K562 (cell line): ENCODE data around the gene HSPB1. TPM values are rescaled to one million over a fixed set of nuclear protein-coding genes. Genes with fewer than 3 reads are reported as not detected.
A peak's percentile ranks its signal among the peaks of the same experiment; 100 is the strongest.

Experiments
- ARID3B ChIP-seq: fragments of 250-450 bp; sonication (Bioruptor Pico); IDR thresholded peaks from 2 replicates; pipeline ENCODE4 v1.4.0; 2020; ENCODE audit warnings: borderline replicate concordance
- BRF1 ChIP-seq: IDR thresholded peaks from 3 replicates; pipeline ENCODE4 v1.6.1; 2011; ENCODE audit warnings: borderline replicate concordance, mild to moderate bottlenecking; ENCODE audit not compliant: insufficient read length; ENCODE audit errors: extremely low read depth
- CHAMP1 ChIP-seq: fragments of 450-650 bp; IDR thresholded peaks from 2 replicates; pipeline ENCODE4 v1.6.1; 2016; ENCODE audit warnings: mild to moderate bottlenecking
- E4F1 ChIP-seq: fragments of 250-450 bp; sonication (Bioruptor Pico); IDR thresholded peaks from 2 replicates; pipeline ENCODE4 v1.5.0; 2021; ENCODE audit warnings: mild to moderate bottlenecking, borderline replicate concordance
- ELK3 ChIP-seq: fragments of 450-650 bp; formaldehyde crosslinking; IDR thresholded peaks from 2 replicates; pipeline ENCODE4 v1.4.0; 2020; ENCODE audit warnings: mild to moderate bottlenecking
- HMGN3 ChIP-seq: IDR thresholded peaks from 2 replicates; pipeline ENCODE4 v1.6.1; 2011; ENCODE audit warnings: borderline replicate concordance, low read depth, mild to moderate bottlenecking, mixed read lengths, low read length; ENCODE audit not compliant: insufficient read length; ENCODE audit errors: extremely low read depth
- MEIS2 ChIP-seq: fragments of 450-650 bp; IDR thresholded peaks from 2 replicates; pipeline ENCODE4 v1.6.1; 2014; ENCODE audit warnings: mild to moderate bottlenecking; ENCODE audit not compliant: partially characterized antibody
- NCOA1 ChIP-seq: fragments of 450-650 bp; IDR thresholded peaks from 2 replicates; pipeline ENCODE4 v1.6.1; 2016; ENCODE audit warnings: low read depth
- NR0B1 ChIP-seq: fragments of 450-650 bp; IDR thresholded peaks from one replicate; pipeline ENCODE4 v1.6.1; 2018; ENCODE audit warnings: mild to moderate bottlenecking, moderate library complexity; ENCODE audit not compliant: partially characterized antibody
- PCBP2 ChIP-seq: fragments of 200-400 bp; formaldehyde crosslinking; IDR thresholded peaks from 2 replicates; pipeline ENCODE4 v1.6.1; 2018; ENCODE audit warnings: low read length, low read depth, mild to moderate bottlenecking, moderate library complexity; ENCODE audit not compliant: poor library complexity, severe bottlenecking
- PHB2 ChIP-seq: fragments of 450-650 bp; IDR thresholded peaks from 2 replicates; pipeline ENCODE4 v1.6.1; 2017; ENCODE audit warnings: low read depth
- SNAPC5 ChIP-seq: fragments of 250-450 bp; sonication (Bioruptor Pico); IDR thresholded peaks from 2 replicates; pipeline ENCODE4 v1.8.0; 2021; ENCODE audit warnings: moderate library complexity, mild to moderate bottlenecking, inconsistent platforms
- TCF15 ChIP-seq: fragments of 250-450 bp; sonication (Bioruptor Pico); IDR thresholded peaks from 2 replicates; pipeline ENCODE4 v1.8.0; 2022; ENCODE audit warnings: moderate library complexity, mild to moderate bottlenecking, inconsistent platforms
- XRCC3 ChIP-seq: fragments of 450-650 bp; IDR thresholded peaks from 2 replicates; pipeline ENCODE4 v1.6.1; 2017; ENCODE audit warnings: mild to moderate bottlenecking, moderate library complexity
- ZNF143 ChIP-seq: sonication (generic); formaldehyde crosslinking; IDR thresholded peaks from 2 replicates; pipeline ENCODE4 v1.9.0; 2022; ENCODE audit warnings: mild to moderate bottlenecking, missing genetic modification reagents
- ZNF184 ChIP-seq: sonication (generic); formaldehyde crosslinking; IDR thresholded peaks from 2 replicates; pipeline ENCODE4 v1.5.0; 2020; ENCODE audit warnings: missing genetic modification reagents
- polyA plus RNA-seq, 8 experiments: library from polyadenylated mRNA; depleted of rRNA in 4 of 8; stranded (reverse) in 5 of 8; unstranded in 3 of 8; fragments of >200 nt; fragmentation: Nextera tagmentation in 2 of 8; fragmentation: Illumina TruSeq in 1 of 8; extraction: Ambion mirVana in 2 of 8; extraction: Trizol in 1 of 8; gene quantifications; 2 replicates each; pipeline versions ENCODE4 v1.2.1 to v1.2.3, GENCODE V29; 2011 to 2014; ENCODE audit warnings: inconsistent platforms in 1 of 8, missing spikeins in 1 of 8
- total RNA-seq, 7 experiments: library from RNA; depleted of rRNA in 6 of 7; stranded (reverse); fragments of >200 nt in 6 of 7; fragmentation: Illumina TruSeq in 2 of 7; extraction: Trizol in 2 of 7; gene quantifications; 2 replicates each; pipeline versions ENCODE4 v1.2.1 to v1.2.3, GENCODE V29; 2011 to 2021; ENCODE audit warnings: low replicate concordance in 1 of 7

Gene HSPB1
- total and polyA plus RNA-seq, 9 of the 15 experiments (the other 6 are each of a cell fraction or from before 2014, with no cell fraction given), result 27.1 to 522 (median 138) TPM

GRCh38 chr7:76317782-76318487 is 15.5 kb downstream of the HSPB1 start (continued):
- TF ChIP-seq E4F1 (CRISPR knock-in tag) (no peak), NCOA1 (no peak), PCBP2 (no peak), ZNF143 (CRISPR knock-in tag) (no peak), SNAPC5 (CRISPR knock-in tag) (no peak), CHAMP1 (no peak), NR0B1 (no peak), XRCC3 (no peak), TCF15 (no peak), PHB2 (no peak), ARID3B (CRISPR knock-in tag) (no peak), BRF1 (no peak), ZNF184 (CRISPR knock-in tag) (no peak), ELK3 (CRISPR knock-in tag) (no peak), MEIS2 (no peak), HMGN3 (peak; percentile 72)
